Epithelial cell of proximal tubule (primary cell): Measurements from ENCODE around the gene CPNE4. TPM values are rescaled to one million over a fixed set of nuclear protein-coding genes. Genes with fewer than 3 reads are reported as not detected.
A peak's percentile ranks its signal among the peaks of the same experiment; 100 is the strongest.

Experiments
- DNase-seq: peaks from one replicate; pipeline ENCODE4 v3.0.0-alpha.2; 2011; ENCODE audit warnings: low read depth
- H3K4me3 ChIP-seq: 2 replicates; pipeline ENCODE4 v1.5.1; 2011; ENCODE audit warnings: low read depth, mild to moderate bottlenecking, low read length
- total RNA-seq: library from RNA; depleted of rRNA; stranded (reverse); fragments of >200 nt; gene quantifications from 2 replicates; pipeline ENCODE4 v1.2.3, GENCODE V29; 2015
- TF ChIP-seq, protein P1 (sequence below): conservative IDR thresholded peaks from 2 replicates; pipeline ENCODE4 v1.5.1; 2012; ENCODE audit warnings: low read depth, mild to moderate bottlenecking, low read length

CPNE4 gene
- total RNA-seq, result 4.1 TPM in 1 of 2 replicates, not detected in the other

DNA sequence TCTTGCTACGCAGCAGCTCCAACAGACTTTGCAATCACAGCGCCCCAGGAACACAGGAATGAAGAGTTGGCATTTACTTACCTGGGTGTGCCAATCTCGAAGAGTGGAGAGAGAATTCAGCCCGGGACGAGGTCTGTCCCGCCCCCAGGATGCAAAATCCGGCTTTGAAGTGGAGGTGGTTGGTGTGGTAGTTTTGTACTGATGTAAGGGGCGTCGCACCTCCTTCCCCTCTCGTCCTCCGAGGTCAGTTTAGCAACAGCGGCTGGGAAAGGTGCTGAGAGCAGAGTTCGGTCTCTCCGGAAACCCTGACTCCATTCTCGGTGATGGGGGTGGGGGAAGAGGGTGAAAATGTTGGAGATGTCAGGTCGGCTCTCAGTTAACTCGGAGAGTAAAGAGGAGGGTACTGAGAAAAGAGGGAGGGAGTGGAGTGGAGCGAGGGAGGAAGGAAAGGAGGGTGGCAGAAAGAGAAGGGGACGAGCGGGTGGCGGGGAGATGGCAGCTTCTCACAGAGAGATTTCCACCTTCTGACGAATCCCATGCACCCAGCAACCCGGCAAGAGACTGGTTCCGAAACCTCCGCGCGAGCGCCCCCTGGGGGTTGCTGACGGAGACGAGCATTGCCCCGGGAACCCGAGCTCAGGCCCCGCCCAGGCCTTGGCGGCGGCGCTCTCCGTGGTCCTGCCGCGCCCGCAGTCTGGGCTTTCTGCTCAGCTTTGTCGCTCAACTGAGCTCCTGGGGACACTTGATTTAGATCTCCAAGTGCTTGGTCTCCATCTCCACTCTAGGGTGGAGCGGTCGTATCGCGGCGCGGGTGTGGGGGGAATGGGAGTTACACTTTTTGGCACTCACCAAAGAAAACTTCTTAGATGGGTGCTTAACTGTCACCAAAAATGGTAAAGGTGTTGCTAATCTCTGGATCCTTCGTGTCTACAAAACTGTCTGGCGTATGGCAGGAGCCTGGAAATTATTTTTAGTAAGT lies at the start of gene CPNE4:
Gene CPNE4 (minus strand): TSS at position 529 of the 979 bp plus-strand sequence.
- peak within 1 kb of the TSS; percentile 61 for H3K4me3 ChIP-seq
- no peak for DNase-seq
- TF ChIP-seq, protein P1, sequence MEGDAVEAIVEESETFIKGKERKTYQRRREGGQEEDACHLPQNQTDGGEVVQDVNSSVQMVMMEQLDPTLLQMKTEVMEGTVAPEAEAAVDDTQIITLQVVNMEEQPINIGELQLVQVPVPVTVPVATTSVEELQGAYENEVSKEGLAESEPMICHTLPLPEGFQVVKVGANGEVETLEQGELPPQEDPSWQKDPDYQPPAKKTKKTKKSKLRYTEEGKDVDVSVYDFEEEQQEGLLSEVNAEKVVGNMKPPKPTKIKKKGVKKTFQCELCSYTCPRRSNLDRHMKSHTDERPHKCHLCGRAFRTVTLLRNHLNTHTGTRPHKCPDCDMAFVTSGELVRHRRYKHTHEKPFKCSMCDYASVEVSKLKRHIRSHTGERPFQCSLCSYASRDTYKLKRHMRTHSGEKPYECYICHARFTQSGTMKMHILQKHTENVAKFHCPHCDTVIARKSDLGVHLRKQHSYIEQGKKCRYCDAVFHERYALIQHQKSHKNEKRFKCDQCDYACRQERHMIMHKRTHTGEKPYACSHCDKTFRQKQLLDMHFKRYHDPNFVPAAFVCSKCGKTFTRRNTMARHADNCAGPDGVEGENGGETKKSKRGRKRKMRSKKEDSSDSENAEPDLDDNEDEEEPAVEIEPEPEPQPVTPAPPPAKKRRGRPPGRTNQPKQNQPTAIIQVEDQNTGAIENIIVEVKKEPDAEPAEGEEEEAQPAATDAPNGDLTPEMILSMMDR, result peak; percentile 87

GRCh38 chr3:132083583-132084279 lies 48.9 kb upstream of the CPNE4 start:
- TF ChIP-seq, protein P1, result no peak
- no peak overlapping the region for H3K4me3 ChIP-seq
- DNase-seq, result peak; percentile 13

DNA sequence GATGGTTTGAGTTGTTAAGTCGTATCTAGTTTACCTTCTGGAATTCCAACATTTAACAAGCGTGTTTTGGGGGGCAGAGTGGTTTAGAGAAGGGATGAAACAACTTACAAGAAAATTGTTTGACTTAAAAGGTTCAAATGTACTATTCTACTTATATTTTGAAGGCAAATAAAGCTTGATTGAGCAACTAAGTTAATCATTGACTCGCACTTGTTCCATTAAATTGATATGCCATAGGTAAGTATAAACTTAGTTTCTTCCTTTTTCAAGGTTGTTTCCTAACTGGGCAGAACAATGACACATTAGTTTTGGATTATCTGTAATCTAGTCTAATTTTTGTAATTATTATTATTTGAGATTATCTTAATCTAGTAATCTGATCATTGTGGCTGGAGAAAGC lies 48.3 kb upstream of the CPNE4 start:
- TF ChIP-seq, protein P1, result no peak
- no peak for DNase-seq
- H3K4me3 ChIP-seq, result no peak overlapping the region

DNA sequence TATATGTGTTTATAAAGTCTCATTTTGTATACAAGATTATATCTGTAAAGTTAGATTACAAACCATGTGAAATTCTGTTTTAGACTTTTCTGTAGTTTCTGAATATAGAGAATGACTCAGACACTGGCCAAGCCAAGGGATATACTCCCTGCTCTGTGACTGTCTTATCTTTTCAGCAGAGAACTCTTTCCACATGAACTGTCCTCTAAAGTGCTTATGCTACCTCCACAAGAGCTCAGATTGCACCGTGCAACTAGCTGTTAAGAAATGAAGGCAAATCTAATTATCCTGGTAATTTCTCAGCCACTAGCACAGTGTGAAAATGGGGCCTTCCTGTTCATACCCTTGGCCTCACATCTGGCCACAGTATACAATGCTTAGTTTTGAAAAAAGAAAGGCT lies 44.3 kb upstream of the CPNE4 start:
- no peak overlapping the region for H3K4me3 ChIP-seq
- no peak for DNase-seq
- TF ChIP-seq, protein P1, result no peak

DNA sequence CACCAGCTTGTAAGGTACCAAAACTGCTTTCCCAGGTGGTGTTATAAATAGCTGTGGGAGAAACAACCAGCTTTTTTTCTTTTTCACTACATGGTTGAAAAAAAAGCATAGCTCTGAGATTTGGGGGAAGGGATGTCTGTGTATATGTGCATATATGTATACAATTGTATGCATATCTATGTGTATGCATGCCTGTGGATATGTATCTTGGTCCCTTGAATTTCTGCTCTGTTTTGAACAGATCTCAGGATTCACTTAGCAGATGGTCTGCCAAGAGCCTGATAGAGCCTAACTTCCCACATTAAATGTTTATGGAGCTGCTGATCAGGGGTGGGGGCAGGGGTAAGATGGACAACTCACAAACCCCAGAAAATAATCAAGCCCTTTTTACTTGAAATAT lies 39.0 kb upstream of the CPNE4 start:
- TF ChIP-seq, protein P1, result no peak
- no peak for DNase-seq
- H3K4me3 ChIP-seq, result no peak overlapping the region

DNA sequence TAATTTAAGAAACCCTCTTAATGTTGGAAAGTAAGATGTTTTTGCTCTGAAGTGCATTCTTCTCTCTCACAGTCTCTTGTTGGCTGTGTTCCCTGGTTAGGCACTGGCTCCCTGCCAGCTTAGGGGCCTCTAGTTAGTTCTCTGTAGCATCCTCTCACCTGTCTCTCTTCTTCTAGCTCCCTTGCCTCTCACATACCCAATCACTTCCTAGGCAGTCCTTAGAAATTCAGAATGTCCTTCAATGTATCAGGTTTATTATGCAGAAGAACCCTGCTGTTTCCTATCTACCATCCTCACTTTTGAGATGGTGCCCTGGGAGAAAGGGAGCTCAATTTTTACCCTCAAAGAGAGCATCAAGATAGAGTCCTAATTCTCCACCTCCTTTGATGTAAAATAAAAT lies 36.2 kb upstream of the CPNE4 start:
- DNase-seq, result no peak
- TF ChIP-seq, protein P1, result no peak
- no peak overlapping the region for H3K4me3 ChIP-seq
